Astrocyte (in vitro differentiated cells and primary cell): ENCODE results near the gene SBF2. TPM values are rescaled to one million over a fixed set of nuclear protein-coding genes. Genes with fewer than 3 reads are reported as not detected.

Source experiments
- DNase-seq: peaks from one replicate; pipeline ENCODE4 v3.0.0-alpha.2; 2010; ENCODE audit warnings: low read depth
- FAIRE-seq: peaks from 2 replicates; lab custom pipeline; 2011; peaks lifted over from hg19 to GRCh38; lab: Jason Lieb, UNC
- H2AFZ ChIP-seq: 2 replicates; pipeline ENCODE4 v1.6.0; 2012; ENCODE audit warnings: low read depth, low read length, inconsistent platforms
- H3K27ac ChIP-seq: 2 replicates; pipeline ENCODE4 v1.5.1; 2011; ENCODE audit warnings: low read depth, low read length, inconsistent platforms
- H3K27me3 ChIP-seq: 2 replicates; pipeline ENCODE4 v1.6.0; 2011; ENCODE audit warnings: low read length, inconsistent platforms; ENCODE audit not compliant: insufficient read depth
- H3K36me3 ChIP-seq: 2 replicates; pipeline ENCODE4 v1.5.1; 2011; ENCODE audit warnings: low read length, inconsistent platforms; ENCODE audit not compliant: insufficient read depth
- H3K4me1 ChIP-seq: 2 replicates; pipeline ENCODE4 v1.5.1; 2011; ENCODE audit warnings: low read length, inconsistent platforms; ENCODE audit not compliant: insufficient read depth
- H3K4me2 ChIP-seq: 2 replicates; pipeline ENCODE4 v1.6.0; 2012; ENCODE audit warnings: low read length, inconsistent platforms
- H3K4me3 ChIP-seq: 2 replicates; pipeline ENCODE4 v1.5.1; 2011; ENCODE audit warnings: low read depth, mild to moderate bottlenecking, low read length, inconsistent platforms; ENCODE audit not compliant: insufficient read depth
- H3K79me2 ChIP-seq: 2 replicates; pipeline ENCODE4 v1.6.0; 2012; ENCODE audit warnings: mild to moderate bottlenecking, low read length, inconsistent platforms; ENCODE audit not compliant: insufficient read depth
- H3K9ac ChIP-seq: 2 replicates; pipeline ENCODE4 v1.6.0; 2012; ENCODE audit warnings: mild to moderate bottlenecking, low read length, inconsistent platforms
- H3K9me3 ChIP-seq: 2 replicates; pipeline ENCODE4 v1.5.1; 2012; ENCODE audit warnings: low read depth, mild to moderate bottlenecking, low read length, inconsistent platforms; ENCODE audit not compliant: insufficient read depth
- H4K20me1 ChIP-seq: 2 replicates; pipeline ENCODE4 v1.6.0; 2012; ENCODE audit warnings: low read length, inconsistent platforms; ENCODE audit not compliant: insufficient read depth
- H3K27ac Mint-ChIP-seq: one replicate; pipeline ENCODE4 v1.8.0; 2021; ENCODE audit warnings: mild to moderate bottlenecking, mixed read lengths; ENCODE audit not compliant: unreplicated experiment
- H3K27me3 Mint-ChIP-seq: one replicate; pipeline ENCODE4 v1.8.0; 2021; ENCODE audit warnings: low read depth, mixed read lengths; ENCODE audit not compliant: unreplicated experiment
- H3K36me3 Mint-ChIP-seq: one replicate; pipeline ENCODE4 v1.8.0; 2021; ENCODE audit warnings: low read depth, mixed read lengths; ENCODE audit not compliant: unreplicated experiment
- H3K4me1 Mint-ChIP-seq: one replicate; pipeline ENCODE4 v1.8.0; 2021; ENCODE audit warnings: low read depth, mixed read lengths; ENCODE audit not compliant: unreplicated experiment
- H3K4me3 Mint-ChIP-seq: one replicate; pipeline ENCODE4 v1.8.0; 2021; ENCODE audit warnings: mild to moderate bottlenecking, moderate library complexity, mixed read lengths; ENCODE audit not compliant: unreplicated experiment
- H3K9me3 Mint-ChIP-seq: one replicate; pipeline ENCODE4 v1.8.0; 2021; ENCODE audit warnings: mild to moderate bottlenecking, mixed read lengths; ENCODE audit not compliant: unreplicated experiment
- CTCF ChIP-seq: IDR thresholded peaks from 2 replicates; pipeline ENCODE4 v1.5.1; 2011; ENCODE audit warnings: low read depth, mild to moderate bottlenecking, inconsistent platforms, low read length, moderate library complexity; ENCODE audit not compliant: insufficient read depth
- EZH2 ChIP-seq: IDR thresholded peaks from 2 replicates; pipeline ENCODE4 v1.6.1; 2012; ENCODE audit warnings: mild to moderate bottlenecking, low read length, inconsistent platforms; ENCODE audit not compliant: insufficient read depth
- total RNA-seq: library from RNA; stranded (reverse); gene quantifications from 2 replicates; pipeline ENCODE4 v1.2.1, GENCODE V29; 2021

The SBF2 gene
- total RNA-seq, 1 donor from 2014 or later, result 50.0 TPM

GRCh38 chr11:10295064-10295901 lies 1.3 kb upstream of the SBF2 start:
- H3K4me3 ChIP-seq, result peak overlapping the region; percentile 67
- H3K36me3 Mint-ChIP-seq, result peaks cover 8% of the 10 kb centered on the region
- H4K20me1 ChIP-seq, result peaks cover 4% of the 10 kb centered on the region
- H3K36me3 ChIP-seq, result no peaks in the 10 kb centered on the region
- H3K9me3 ChIP-seq, result no peaks in the 10 kb centered on the region
- H3K27me3 ChIP-seq, result peaks cover 14% of the 10 kb centered on the region
- peaks cover 41% of the 10 kb centered on the region for H3K4me1 Mint-ChIP-seq
- peak overlapping the region; percentile 56 for H3K27ac Mint-ChIP-seq
- FAIRE-seq (no peak), DNase-seq (no peak)
- H3K4me1 ChIP-seq, result peaks cover 21% of the 10 kb centered on the region
- no peak overlapping the region for H3K27ac ChIP-seq
- H2AFZ ChIP-seq, result no peak overlapping the region
- TF ChIP-seq CTCF, result no peak
- no peak for TF ChIP-seq EZH2
- H3K27me3 Mint-ChIP-seq, result no peaks in the 10 kb centered on the region
- H3K79me2 ChIP-seq, result peaks cover 31% of the 10 kb centered on the region
- H3K9ac ChIP-seq, result peak overlapping the region; percentile 86
- peak overlapping the region; percentile 93 for H3K4me2 ChIP-seq
- no peaks in the 10 kb centered on the region for H3K9me3 Mint-ChIP-seq
- H3K4me3 Mint-ChIP-seq, result peak overlapping the region; percentile 86

- Histone ChIP-seq H4K20me1 (peaks cover 9% of the 10 kb centered on the region), H3K4me2 (peak overlapping the region; percentile 93), H3K27me3 (peaks cover 10% of the 10 kb centered on the region), H3K9ac (peak overlapping the region; percentile 86), H2AFZ (peak overlapping the region; percentile 93), H3K4me1 (peaks cover 21% of the 10 kb centered on the region), H3K4me3 (peak overlapping the region; percentile 67), H3K79me2 (peaks cover 40% of the 10 kb centered on the region), H3K36me3 (no peaks in the 10 kb centered on the region), H3K27ac (peak overlapping the region; percentile 86), H3K9me3 (no peaks in the 10 kb centered on the region)
- no peak for FAIRE-seq
- Mint-ChIP-seq H3K27me3 (no peaks in the 10 kb centered on the region), H3K4me3 (peak overlapping the region; percentile 91), H3K4me1 (peaks cover 37% of the 10 kb centered on the region), H3K27ac (peak overlapping the region; percentile 75), H3K9me3 (no peaks in the 10 kb centered on the region), H3K36me3 (peaks cover 3% of the 10 kb centered on the region)
- TF ChIP-seq EZH2, result no peak
- no peak for TF ChIP-seq CTCF
- no peak for DNase-seq
Measured at GRCh38 chr11:10294290-10294953, 403 bp upstream of the SBF2 start.
